ENCODE measurements around the gene AATK. TPM values are rescaled to one million over a fixed set of nuclear protein-coding genes. Genes with fewer than 3 reads are reported as not detected.

The AATK gene
- total and polyA plus RNA-seq, 2 of the 13 experiments (the other 11 are each of a cell fraction or from before 2014, with no cell fraction given), result 2.9 to 8.4 TPM

- ATAC-seq (no peak), DNase-seq (ENCODE audit: low spot score) (no peak), FAIRE-seq (no peak)
- CTCF ChIA-PET (ENCODE audit: low intra/inter-chr PET ratio, low total read pairs), result no interaction called here
- no peaks in the 10 kb centered on the region for H4K20me1 ChIP-seq (ENCODE audit: insufficient read depth, low read length)
- H3K4me3 ChIP-seq (replicated peaks in 1 of 3; ENCODE audit: insufficient read depth in 1 of 3, low read depth in 2 of 3, low read length in 3 of 3), result no peak overlapping the region
- in situ Hi-C loops (cut with HindIII; ENCODE audit: extremely low pct_ligation_motif_present, low pct_unique_long_range_greater_than_20kb), result no loop called here
- H3K9me3 ChIP-seq (ENCODE audit: low read length), result no peaks in the 10 kb centered on the region
- 33% methylated on average over 3 of the region's 5 CpGs for WGBS (ENCODE audit: low lambda C conversion rate)
- intact Hi-C loops (cut with micrococcal nuclease; ENCODE audit: unreplicated experiment), result no loop called here
- no peaks in the 10 kb centered on the region for H3K36me3 ChIP-seq (replicated peaks in 1 of 2; ENCODE audit: control insufficient read depth in 1 of 2, insufficient read depth in 2 of 2, low read length in 2 of 2)
- H3K79me2 ChIP-seq (ENCODE audit: insufficient read depth, low read length), result no peaks in the 10 kb centered on the region
- H3K4me2 ChIP-seq (ENCODE audit: low read depth, low read length), result no peak overlapping the region
- no peak overlapping the region for H3K27ac ChIP-seq (ENCODE audit: extremely low read length, insufficient read depth, low read length)
- no peak overlapping the region for H3K9ac ChIP-seq (ENCODE audit: insufficient read depth, low read depth, low read length)
- TF ChIP-seq ZBTB37 (CRISPR knock-in tag; IDR thresholded peaks at IDR 0.05), result no peak
- no peak for TF ChIP-seq DZIP1 (CRISPR knock-in tag; IDR thresholded peaks at IDR 0.05)
- no peak for TF ChIP-seq HMG20A (CRISPR knock-in tag; IDR thresholded peaks at IDR 0.05; ENCODE audit: borderline replicate concordance)
- TF ChIP-seq BORCS8-MEF2B (CRISPR knock-in tag; IDR thresholded peaks at IDR 0.05), result no peak
- no peak for TF ChIP-seq NR2C2 (CRISPR knock-in tag; IDR thresholded peaks at IDR 0.05; ENCODE audit: borderline replicate concordance)
- TF ChIP-seq ZNF292 (CRISPR knock-in tag; IDR thresholded peaks at IDR 0.05; ENCODE audit: borderline replicate concordance, low read depth), result no peak
- no peak for TF ChIP-seq RFX1 (IDR thresholded peaks at IDR 0.05)
- TF ChIP-seq ZNF768 (CRISPR knock-in tag; IDR thresholded peaks at IDR 0.05), result no peak
- no peak for TF ChIP-seq ATF4 (CRISPR knock-in tag; IDR thresholded peaks at IDR 0.05)
- TF ChIP-seq FOXA3 (CRISPR knock-in tag; IDR thresholded peaks at IDR 0.05), result no peak
- TF ChIP-seq KDM4B (CRISPR knock-in tag; IDR thresholded peaks at IDR 0.05), result no peak
- no peak for TF ChIP-seq LCORL (IDR thresholded peaks at IDR 0.05)
- no peak for TF ChIP-seq LCORL (CRISPR knock-in tag; IDR thresholded peaks at IDR 0.05)
- TF ChIP-seq SALL2 (CRISPR knock-in tag; IDR thresholded peaks at IDR 0.05), result no peak
- TF ChIP-seq RXRB (CRISPR knock-in tag; IDR thresholded peaks at IDR 0.05; ENCODE audit: borderline replicate concordance), result no peak
- no peak for TF ChIP-seq SIN3B (IDR thresholded peaks at IDR 0.05; ENCODE audit: low read length)
- no peak for TF ChIP-seq TOPORS (CRISPR knock-in tag; IDR thresholded peaks at IDR 0.05)
- no peak for TF ChIP-seq PAX8 (CRISPR knock-in tag; IDR thresholded peaks at IDR 0.05; ENCODE audit: borderline replicate concordance)
- POLR2A ChIA-PET, result no interaction called here
- H2AFZ ChIP-seq (ENCODE audit: low read length), result no peak overlapping the region
- H3K27me3 ChIP-seq (ENCODE audit: control insufficient read depth in 1 of 2, insufficient read depth in 2 of 2, low read length in 2 of 2), result peaks cover 22 to 57% of the 10 kb centered on the region in 2 experiments
- no TSS peak for BruUV-seq (replicated peaks)
- peaks cover 52% of the 10 kb centered on the region for H3K4me1 ChIP-seq (ENCODE audit: insufficient read depth, low read length)
Measured at GRCh38 chr17:81182596-81182995, 16.6 kb upstream of the AATK start.

Data from HepG2 (cell line).